ENCODE data around the gene PDHA2. TPM values are rescaled to one million over a fixed set of nuclear protein-coding genes. Genes with fewer than 3 reads are reported as not detected.

The PDHA2 gene
- not detected for total RNA-seq

- Histone ChIP-seq H3K4me1 (no peaks in the 10 kb centered on the region), H3K36me3 (no peaks in the 10 kb centered on the region), H3K27ac (no peak within 1 kb of the TSS), H3K9me3 (no peaks in the 10 kb centered on the region), H3K27me3 (no peaks in the 10 kb centered on the region), H3K4me3 (no peak within 1 kb of the TSS)
- DNase-seq = no peak
- TF ChIP-seq CTCF (IDR thresholded peaks at IDR 0.05) (no peak), POLR2A (IDR thresholded peaks at IDR 0.05) (no peak)
- intact Hi-C loops (cut with DNase I; ENCODE audit: low total_unique reads) = no loop called here
Measured at GRCh38 chr4:95839891-95840290, at the start of gene PDHA2. Gene PDHA2 (plus strand): TSS chr4:95840093. CDS start chr4:95840151, 58 bp downstream.

GRCh38 chr4:95798003-95798402 lies 41.9 kb upstream of the PDHA2 start:
- H3K9me3 ChIP-seq = no peaks in the 10 kb centered on the region
- H3K36me3 ChIP-seq = no peaks in the 10 kb centered on the region
- no peaks in the 10 kb centered on the region for H3K4me1 ChIP-seq
- intact Hi-C loops (cut with DNase I; ENCODE audit: low total_unique reads) = no loop called here
- no peak for TF ChIP-seq CTCF (IDR thresholded peaks at IDR 0.05)
- TF ChIP-seq POLR2A (IDR thresholded peaks at IDR 0.05) = no peak
- no peak overlapping the region for H3K4me3 ChIP-seq
- DNase-seq = no peak
- H3K27me3 ChIP-seq = no peaks in the 10 kb centered on the region
- no peak overlapping the region for H3K27ac ChIP-seq

GRCh38 chr4:95798727-95799126 lies 41.2 kb upstream of the PDHA2 start:
- TF ChIP-seq CTCF (IDR thresholded peaks at IDR 0.05) (no peak), POLR2A (IDR thresholded peaks at IDR 0.05) (no peak)
- no peak overlapping the region for H3K4me3 ChIP-seq

GRCh38 chr4:95821867-95822266 lies 18.0 kb upstream of the PDHA2 start:
- H3K27me3 ChIP-seq = no peaks in the 10 kb centered on the region

More at GRCh38 chr4:95798727-95799126, 41.2 kb upstream of the PDHA2 start:
- no peak for DNase-seq
- Histone ChIP-seq H3K4me1 (no peaks in the 10 kb centered on the region), H3K27ac (no peak overlapping the region), H3K9me3 (no peaks in the 10 kb centered on the region), H3K36me3 (no peaks in the 10 kb centered on the region), H3K27me3 (no peaks in the 10 kb centered on the region)
- intact Hi-C loops (cut with DNase I; ENCODE audit: low total_unique reads) = no loop called here

GRCh38 chr4:95825546-95825945 lies 14.3 kb upstream of the PDHA2 start:
- DNase-seq = no peak
- Histone ChIP-seq H3K27me3 (no peaks in the 10 kb centered on the region), H3K9me3 (no peaks in the 10 kb centered on the region), H3K36me3 (no peaks in the 10 kb centered on the region), H3K4me1 (no peaks in the 10 kb centered on the region), H3K4me3 (no peak overlapping the region), H3K27ac (no peak overlapping the region)
- intact Hi-C loops (cut with DNase I; ENCODE audit: low total_unique reads) = no loop called here
- TF ChIP-seq POLR2A (IDR thresholded peaks at IDR 0.05) (no peak), CTCF (IDR thresholded peaks at IDR 0.05) (no peak)

More at GRCh38 chr4:95821867-95822266, 18.0 kb upstream of the PDHA2 start:
- Histone ChIP-seq H3K4me1 (no peaks in the 10 kb centered on the region), H3K27ac (no peak overlapping the region), H3K4me3 (no peak overlapping the region), H3K9me3 (no peaks in the 10 kb centered on the region), H3K36me3 (no peaks in the 10 kb centered on the region)
- TF ChIP-seq POLR2A (IDR thresholded peaks at IDR 0.05) (no peak), CTCF (IDR thresholded peaks at IDR 0.05) (no peak)
- intact Hi-C loops (cut with DNase I; ENCODE audit: low total_unique reads) = no loop called here
- DNase-seq = no peak
